ENCODE data around the gene IGFBP7. TPM values are rescaled to one million over a fixed set of nuclear protein-coding genes. Genes with fewer than 3 reads are reported as not detected.

Gene IGFBP7
- total RNA-seq, 4 donors from 2014 or later, result 515 to 1,168 (median 594) TPM

- DNase-seq (ENCODE audit: low spot score), result no peak
- TF ChIP-seq CTCF (IDR thresholded peaks at IDR 0.05), result no peak
- peak; percentile 94 for ATAC-seq (ENCODE audit: low FRiP score)
Observed at GRCh38 chr4:57119054-57119651, 9.0 kb upstream of the IGFBP7 start.

DNA sequence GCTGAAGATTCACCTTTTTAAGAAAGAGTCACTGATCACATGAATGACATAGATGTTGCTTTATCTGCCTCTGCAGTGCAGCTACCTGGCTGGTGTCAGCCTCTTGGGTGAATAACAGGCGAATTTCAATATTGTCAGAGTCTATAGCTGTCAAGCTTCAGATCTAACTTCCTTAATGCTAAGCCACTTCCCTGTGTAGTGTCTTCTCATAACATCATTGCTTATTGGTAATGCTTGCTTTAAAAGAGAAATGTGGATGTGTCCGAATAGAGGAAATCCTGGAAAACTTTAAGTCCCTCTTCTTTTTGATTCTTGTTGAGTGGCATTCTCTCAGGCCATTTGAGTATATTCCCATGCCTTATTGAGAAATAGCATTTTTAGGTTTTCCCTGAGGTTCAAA, 7.3 kb upstream of the IGFBP7 start:
- no peak for DNase-seq (ENCODE audit: low spot score)
- no peak for TF ChIP-seq CTCF (IDR thresholded peaks at IDR 0.05)

DNA sequence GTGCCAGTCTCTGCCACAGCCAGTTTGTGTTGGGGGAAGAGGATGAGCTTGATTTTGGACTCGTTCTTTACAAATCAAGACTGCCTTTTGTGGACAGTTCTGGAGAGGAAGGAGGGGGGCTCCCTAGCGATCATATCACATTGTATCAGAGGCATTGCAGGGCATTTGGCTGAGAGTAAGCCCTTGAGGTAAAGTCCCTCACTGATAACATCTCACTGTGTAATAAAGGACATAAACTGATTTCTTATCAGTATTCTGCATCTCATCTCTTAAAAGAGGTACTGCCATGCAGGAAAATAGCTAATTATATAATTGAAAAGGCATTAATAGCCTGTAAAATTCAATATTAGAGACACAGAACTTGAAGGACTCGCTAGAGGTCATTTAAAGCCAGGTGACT, 6.1 kb upstream of the IGFBP7 start:
- TF ChIP-seq CTCF (IDR thresholded peaks at IDR 0.05), result no peak
- DNase-seq (ENCODE audit: low spot score) (no peak), ATAC-seq (ENCODE audit: low FRiP score) (no peak)

More for the DNA sequence above, 7.3 kb upstream of the IGFBP7 start:
- ATAC-seq (ENCODE audit: low FRiP score), result no peak

DNA sequence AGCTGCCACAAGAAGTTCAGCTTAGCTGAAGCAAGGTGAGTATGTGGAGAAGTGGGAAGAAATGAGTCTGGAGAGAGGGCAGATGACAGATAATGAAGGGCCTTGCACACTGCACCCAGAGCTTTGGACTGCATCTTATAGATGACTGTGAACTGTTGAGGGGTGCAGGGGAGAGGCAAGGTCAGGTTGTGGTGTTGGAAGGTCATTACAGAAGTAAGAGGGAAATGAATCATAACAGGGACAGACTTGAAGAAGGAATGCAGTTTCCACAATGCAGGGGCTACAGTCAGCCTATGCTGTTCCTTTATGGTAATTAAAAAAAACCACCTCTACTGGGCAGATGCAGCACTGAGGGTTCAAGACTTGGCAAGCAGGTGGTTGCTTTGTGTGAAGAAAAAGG, 4.8 kb upstream of the IGFBP7 start:
- no peak for DNase-seq (ENCODE audit: low spot score)
- no peak for TF ChIP-seq CTCF (IDR thresholded peaks at IDR 0.05)
- ATAC-seq (ENCODE audit: low FRiP score), result no peak

DNA sequence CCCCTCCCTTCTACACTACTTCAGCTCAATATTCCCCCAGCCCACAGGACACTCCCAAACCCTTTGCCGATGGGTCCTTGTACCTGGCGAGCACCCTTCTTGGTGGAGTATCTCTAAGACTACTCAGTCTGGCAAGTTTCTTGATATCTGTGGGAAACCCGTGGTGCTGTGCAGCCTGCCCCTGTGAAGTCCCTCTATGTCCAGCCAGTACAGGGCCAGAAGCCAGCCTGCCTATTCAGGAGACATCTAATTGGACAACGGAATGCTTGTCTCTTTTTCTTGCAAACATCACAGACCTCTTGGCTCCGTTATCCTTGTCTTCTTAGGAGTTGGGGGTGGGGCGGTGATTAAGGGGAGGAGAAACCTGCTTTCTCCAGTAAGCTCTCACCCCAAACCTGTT, 3.7 kb upstream of the IGFBP7 start:
- DNase-seq (ENCODE audit: low spot score) (no peak), ATAC-seq (ENCODE audit: low FRiP score) (no peak)
- TF ChIP-seq CTCF (IDR thresholded peaks at IDR 0.05), result no peak

DNA sequence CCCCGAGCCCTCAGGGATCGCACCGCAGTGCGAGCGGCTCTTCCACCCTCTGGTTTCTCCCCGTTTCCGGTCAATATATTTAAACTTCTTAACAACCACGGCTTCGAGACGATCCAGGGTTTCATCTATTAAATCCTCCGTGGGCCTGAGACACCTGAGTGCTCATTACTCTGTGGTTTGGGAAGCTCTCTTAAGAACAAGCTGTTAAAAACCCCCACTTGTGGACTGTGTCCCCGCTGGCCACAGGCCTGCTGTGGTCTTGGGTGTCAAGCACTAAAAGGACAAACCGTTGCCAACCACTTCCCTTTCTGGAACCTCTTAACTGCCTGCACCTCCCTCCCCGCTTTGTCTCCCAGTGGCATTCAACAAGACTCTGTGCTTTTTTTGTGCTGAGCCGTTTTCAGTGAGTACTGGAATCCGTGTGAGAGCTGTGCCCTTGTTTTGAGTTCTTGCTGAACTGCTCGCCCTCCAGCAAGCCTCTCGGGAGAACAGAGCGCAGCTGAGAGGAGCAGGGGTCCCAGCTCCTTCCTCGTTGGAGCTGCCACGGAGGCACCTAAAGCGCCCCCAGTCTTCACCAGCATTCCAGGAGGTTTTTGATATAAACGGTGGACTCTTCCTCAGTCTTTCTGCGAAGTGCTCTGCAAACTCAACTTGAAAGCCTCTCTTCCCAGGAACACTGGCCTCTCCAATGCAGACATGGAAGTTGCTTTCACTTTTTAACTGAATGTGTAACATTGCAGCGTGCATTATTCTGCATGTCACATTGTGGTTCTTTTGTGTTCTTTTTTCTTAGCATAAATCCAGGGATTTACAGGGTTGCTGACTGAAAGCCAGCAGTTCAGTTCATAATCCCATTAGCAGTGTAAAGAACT, 691 bp upstream of the IGFBP7 start:
- TF ChIP-seq CTCF (IDR thresholded peaks at IDR 0.05), result no peak
- DNase-seq (ENCODE audit: low spot score), result no peak
- ATAC-seq (ENCODE audit: low FRiP score), result peak; percentile 57

DNA sequence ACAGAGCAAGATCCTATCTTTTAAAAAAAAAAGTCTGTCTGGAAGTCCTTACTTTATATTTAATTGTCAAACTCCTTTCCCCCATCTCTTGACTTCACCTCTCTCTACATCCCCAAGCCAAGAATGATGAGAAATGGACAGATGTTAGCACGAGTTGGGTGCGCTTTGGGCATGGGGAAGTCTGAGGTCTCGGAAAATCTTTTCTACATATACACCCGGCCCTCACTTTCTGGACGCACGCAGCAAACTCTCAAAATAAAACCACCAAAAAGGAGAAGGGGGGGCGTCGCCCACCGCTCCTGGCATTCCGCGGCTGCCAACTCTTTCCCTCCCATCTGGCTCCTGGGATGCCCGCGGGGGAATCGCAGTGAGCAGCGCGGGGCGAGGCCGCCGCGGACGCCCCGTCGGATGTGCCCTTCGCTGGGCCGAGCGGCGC, 756 bp downstream of the IGFBP7 start:
- no peak for DNase-seq (ENCODE audit: low spot score)
- no peak for TF ChIP-seq CTCF (IDR thresholded peaks at IDR 0.05)
- ATAC-seq (ENCODE audit: low FRiP score), result peak; percentile 8

All from omental fat pad (tissue), 4 donors.